MM.1S (cell line): Measurements from ENCODE around the gene ANO10.

Experiments
- DNase-seq: peaks from one replicate; pipeline ENCODE4 v3.0.0-alpha.2; 2015
- H2AFZ ChIP-seq: fragments of 300-600 bp; sonication (generic); 2 replicates; pipeline ENCODE4 v1.6.0; 2016; ENCODE audit warnings: antibody characterized with exemption, low read length
- H3F3A ChIP-seq: fragments of 300-600 bp; sonication (generic); 2 replicates; pipeline ENCODE4 v1.6.1; 2016; ENCODE audit warnings: mild to moderate bottlenecking, antibody characterized with exemption, low read length, moderate library complexity, mixed read lengths; ENCODE audit not compliant: insufficient read depth
- H3K27ac ChIP-seq: fragments of 300-600 bp; sonication (generic); 2 replicates; pipeline ENCODE4 v1.5.1; 2016; ENCODE audit warnings: mild to moderate bottlenecking, low read length
- H3K27me3 ChIP-seq: fragments of 300-600 bp; sonication (generic); replicated peaks from 2 replicates; pipeline ENCODE4 v1.6.0; 2016; ENCODE audit warnings: low read length; ENCODE audit not compliant: insufficient read depth
- H3K36me3 ChIP-seq: fragments of 300-600 bp; sonication (generic); replicated peaks from 2 replicates; pipeline ENCODE4 v1.6.1; 2016; ENCODE audit warnings: mild to moderate bottlenecking, low read length, mixed read lengths; ENCODE audit not compliant: insufficient read depth
- H3K4me1 ChIP-seq: fragments of 300-600 bp; sonication (generic); 2 replicates; pipeline ENCODE4 v1.6.1; 2016; ENCODE audit warnings: low read length, mixed read lengths
- H3K4me2 ChIP-seq: fragments of 300-600 bp; sonication (generic); 2 replicates; pipeline ENCODE4 v1.6.0; 2016; ENCODE audit warnings: low read depth, low read length
- H3K4me3 ChIP-seq: fragments of 300-600 bp; sonication (generic); 2 replicates; pipeline ENCODE4 v1.5.1; 2016; ENCODE audit warnings: low read length, mixed read lengths
- H3K79me2 ChIP-seq: fragments of 300-600 bp; sonication (generic); 2 replicates; pipeline ENCODE4 v1.6.1; 2016; ENCODE audit warnings: mixed run types, low read length, mixed read lengths
- H3K9ac ChIP-seq: fragments of 300-600 bp; sonication (generic); 2 replicates; pipeline ENCODE4 v1.6.1; 2016; ENCODE audit warnings: low read length, mixed read lengths
- H3K9me2 ChIP-seq: fragments of 300-600 bp; sonication (generic); replicated peaks from 2 replicates; pipeline ENCODE4 v1.6.1; 2016; ENCODE audit warnings: mild to moderate bottlenecking, low read length, mixed read lengths; ENCODE audit not compliant: insufficient read depth
- H3K9me3 ChIP-seq: fragments of 300-600 bp; sonication (generic); replicated peaks from 2 replicates; pipeline ENCODE4 v1.6.1; 2016; ENCODE audit warnings: mild to moderate bottlenecking, low read length, mixed read lengths; ENCODE audit not compliant: insufficient read depth
- H4K20me1 ChIP-seq: fragments of 300-600 bp; sonication (generic); 2 replicates; pipeline ENCODE4 v1.6.1; 2016; ENCODE audit warnings: mild to moderate bottlenecking, low read length, moderate library complexity, mixed read lengths; ENCODE audit not compliant: insufficient read depth
- EZH2 ChIP-seq: fragments of 300-600 bp; sonication (generic); optimal IDR thresholded peaks from 2 replicates; pipeline ENCODE3; 2017; ENCODE audit warnings: low read depth, mild to moderate bottlenecking, antibody characterized with exemption, low read length, mixed read lengths
- EZH2phosphoT487 ChIP-seq: fragments of 300-600 bp; sonication (generic); IDR thresholded peaks from 2 replicates; pipeline ENCODE4 v1.6.1; 2018; ENCODE audit warnings: antibody characterized with exemption, low read length
- TF ChIP-seq, protein P1 (sequence below): fragments of 300-600 bp; sonication (generic); IDR thresholded peaks from 2 replicates; pipeline ENCODE4 v1.5.1; 2016; ENCODE audit warnings: antibody characterized with exemption, low read length, mixed read lengths

ANO10 gene

DNA sequence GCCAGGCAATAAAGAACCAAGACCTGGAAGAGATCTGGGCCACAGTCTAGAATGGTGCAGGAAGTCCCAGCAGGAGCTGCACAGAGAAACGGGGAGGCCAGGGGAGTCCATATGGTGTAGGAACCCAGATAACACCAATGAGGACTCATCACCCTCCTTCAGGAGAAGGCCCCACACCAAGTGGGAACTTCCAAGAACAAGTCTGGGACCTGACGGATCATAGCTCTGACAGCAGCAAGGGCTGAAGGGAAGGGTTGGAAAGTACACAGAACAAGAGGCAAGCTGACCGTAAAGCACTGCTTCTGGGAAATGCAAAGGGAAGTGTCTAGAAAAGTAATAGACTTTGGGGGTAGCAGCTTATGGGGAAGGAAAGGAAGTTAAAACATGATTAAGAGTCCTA is 34.5 kb downstream of the ANO10 start:
- peaks cover 10% of the 10 kb centered on the region for H3K4me1 ChIP-seq
- H3K4me2 ChIP-seq: no peak overlapping the region
- H3K36me3 ChIP-seq: no peaks in the 10 kb centered on the region
- no peaks in the 10 kb centered on the region for H3K27me3 ChIP-seq
- no peak for DNase-seq
- TF ChIP-seq, protein P1, sequence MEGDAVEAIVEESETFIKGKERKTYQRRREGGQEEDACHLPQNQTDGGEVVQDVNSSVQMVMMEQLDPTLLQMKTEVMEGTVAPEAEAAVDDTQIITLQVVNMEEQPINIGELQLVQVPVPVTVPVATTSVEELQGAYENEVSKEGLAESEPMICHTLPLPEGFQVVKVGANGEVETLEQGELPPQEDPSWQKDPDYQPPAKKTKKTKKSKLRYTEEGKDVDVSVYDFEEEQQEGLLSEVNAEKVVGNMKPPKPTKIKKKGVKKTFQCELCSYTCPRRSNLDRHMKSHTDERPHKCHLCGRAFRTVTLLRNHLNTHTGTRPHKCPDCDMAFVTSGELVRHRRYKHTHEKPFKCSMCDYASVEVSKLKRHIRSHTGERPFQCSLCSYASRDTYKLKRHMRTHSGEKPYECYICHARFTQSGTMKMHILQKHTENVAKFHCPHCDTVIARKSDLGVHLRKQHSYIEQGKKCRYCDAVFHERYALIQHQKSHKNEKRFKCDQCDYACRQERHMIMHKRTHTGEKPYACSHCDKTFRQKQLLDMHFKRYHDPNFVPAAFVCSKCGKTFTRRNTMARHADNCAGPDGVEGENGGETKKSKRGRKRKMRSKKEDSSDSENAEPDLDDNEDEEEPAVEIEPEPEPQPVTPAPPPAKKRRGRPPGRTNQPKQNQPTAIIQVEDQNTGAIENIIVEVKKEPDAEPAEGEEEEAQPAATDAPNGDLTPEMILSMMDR: no peak
- TF ChIP-seq EZH2phosphoT487 (no peak), EZH2 (no peak)
- H3K9me2 ChIP-seq: no peaks in the 10 kb centered on the region
- no peak overlapping the region for H3K27ac ChIP-seq
- no peaks in the 10 kb centered on the region for H3K9me3 ChIP-seq
- no peaks in the 10 kb centered on the region for H3F3A ChIP-seq
- H4K20me1 ChIP-seq: no peaks in the 10 kb centered on the region
- H2AFZ ChIP-seq: no peak overlapping the region
- H3K4me3 ChIP-seq: no peak overlapping the region
- no peak overlapping the region for H3K9ac ChIP-seq
- H3K79me2 ChIP-seq: no peaks in the 10 kb centered on the region

DNA sequence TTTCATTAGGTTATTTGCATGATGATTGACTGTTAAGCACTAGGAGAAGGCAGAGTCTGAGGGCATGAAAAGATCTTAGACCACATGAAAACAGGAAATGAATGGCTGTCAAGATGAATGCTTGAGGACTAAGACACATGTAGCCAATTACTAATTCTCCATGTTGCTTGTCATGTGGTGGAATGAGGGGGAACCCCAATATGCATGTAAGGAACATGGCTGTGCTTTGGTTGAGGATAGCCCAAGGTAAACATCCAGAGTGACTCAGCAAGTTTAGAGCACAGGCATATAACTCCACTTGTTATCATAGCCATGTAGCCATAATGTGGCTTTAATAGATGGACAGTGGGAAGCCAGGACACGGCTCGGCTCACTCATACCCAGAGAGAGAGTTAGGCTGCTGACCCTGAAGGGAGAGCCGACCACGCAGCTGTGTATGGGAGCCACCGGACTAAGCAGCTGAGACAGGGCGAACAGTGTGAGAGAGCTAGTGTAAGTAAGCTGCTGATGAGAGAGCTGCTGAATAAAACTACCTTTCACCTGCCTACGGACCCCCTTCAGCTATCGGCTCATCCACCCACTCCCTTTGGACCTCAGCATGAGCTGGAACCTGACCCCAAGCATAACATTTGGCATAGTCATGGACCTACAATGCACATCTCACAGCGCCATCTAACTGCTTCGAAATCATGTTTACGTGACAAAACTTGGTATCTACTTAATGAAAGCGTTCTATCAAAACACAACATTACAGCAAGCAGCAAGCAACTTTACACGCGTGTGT is 37.6 kb downstream of the ANO10 start:
- Histone ChIP-seq H3K4me1 (peaks cover 10% of the 10 kb centered on the region), H3K27ac (no peak overlapping the region), H3K9me2 (no peaks in the 10 kb centered on the region), H3K36me3 (no peaks in the 10 kb centered on the region; the same call in 1 of the 2 replicates), H2AFZ (no peak overlapping the region), H3K9me3 (no peaks in the 10 kb centered on the region), H3K79me2 (no peaks in the 10 kb centered on the region), H4K20me1 (no peaks in the 10 kb centered on the region), H3K9ac (no peak overlapping the region), H3K4me3 (no peak overlapping the region), H3K4me2 (no peak overlapping the region), H3K27me3 (no peaks in the 10 kb centered on the region), H3F3A (no peaks in the 10 kb centered on the region)
- DNase-seq: no peak
- TF ChIP-seq EZH2phosphoT487 (no peak), EZH2 (no peak)
- TF ChIP-seq, protein P1: no peak

DNA sequence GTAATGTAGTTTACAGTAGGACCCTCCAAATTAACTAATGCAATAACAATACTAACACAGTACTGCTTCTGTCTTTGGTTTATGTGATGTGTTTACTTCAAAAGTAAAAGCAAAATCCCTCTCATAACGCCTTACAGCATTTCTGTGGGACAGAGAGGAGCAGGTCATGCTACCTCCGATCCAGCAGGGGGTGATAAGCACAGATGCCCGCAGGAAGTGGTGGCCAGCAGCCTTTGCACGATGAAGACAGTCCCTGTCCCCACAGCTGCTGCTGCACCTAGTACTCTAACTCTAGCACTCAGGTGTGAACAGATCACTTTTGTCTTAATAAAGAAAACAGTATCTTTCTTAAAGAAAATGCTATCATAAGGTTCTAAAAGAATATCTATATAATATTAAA is 38.3 kb downstream of the ANO10 start:
- Histone ChIP-seq H3K9me2 (no peaks in the 10 kb centered on the region), H4K20me1 (no peaks in the 10 kb centered on the region), H3K27me3 (no peaks in the 10 kb centered on the region), H3K9ac (no peak overlapping the region), H3K4me2 (no peak overlapping the region), H3K9me3 (no peaks in the 10 kb centered on the region), H3K4me3 (no peak overlapping the region), H3F3A (no peaks in the 10 kb centered on the region), H3K27ac (no peak overlapping the region), H2AFZ (no peak overlapping the region), H3K4me1 (peaks cover 10% of the 10 kb centered on the region), H3K79me2 (no peaks in the 10 kb centered on the region), H3K36me3 (no peaks in the 10 kb centered on the region; the same call in 1 of the 2 replicates)
- no peak for DNase-seq
- TF ChIP-seq EZH2phosphoT487 (no peak), EZH2 (no peak)
- TF ChIP-seq, protein P1: peak; percentile 24
